Measurements from ENCODE around the gene PPM1J.

GRCh38 chr1:112699425-112700144, 15.5 kb downstream of the PPM1J start:
- TF ChIP-seq BRCA1 (IDR thresholded peaks at IDR 0.05; ENCODE audit: low read depth, low read length) (no peak), PHF8 (conservative IDR thresholded peaks at IDR 0.05; ENCODE audit: low read depth, low read length) (no peak), POLR2A (IDR thresholded peaks at IDR 0.05; ENCODE audit: control extremely low read depth in 1 of 2, low read depth in 2 of 2, low read length in 2 of 2) (no peak), POLR2AphosphoS5 (IDR thresholded peaks at IDR 0.05; ENCODE audit: low read depth, low read length) (no peak), SUZ12 (IDR thresholded peaks at IDR 0.05; ENCODE audit: low read length) (no peak)
- TF ChIP-seq, protein P1, sequence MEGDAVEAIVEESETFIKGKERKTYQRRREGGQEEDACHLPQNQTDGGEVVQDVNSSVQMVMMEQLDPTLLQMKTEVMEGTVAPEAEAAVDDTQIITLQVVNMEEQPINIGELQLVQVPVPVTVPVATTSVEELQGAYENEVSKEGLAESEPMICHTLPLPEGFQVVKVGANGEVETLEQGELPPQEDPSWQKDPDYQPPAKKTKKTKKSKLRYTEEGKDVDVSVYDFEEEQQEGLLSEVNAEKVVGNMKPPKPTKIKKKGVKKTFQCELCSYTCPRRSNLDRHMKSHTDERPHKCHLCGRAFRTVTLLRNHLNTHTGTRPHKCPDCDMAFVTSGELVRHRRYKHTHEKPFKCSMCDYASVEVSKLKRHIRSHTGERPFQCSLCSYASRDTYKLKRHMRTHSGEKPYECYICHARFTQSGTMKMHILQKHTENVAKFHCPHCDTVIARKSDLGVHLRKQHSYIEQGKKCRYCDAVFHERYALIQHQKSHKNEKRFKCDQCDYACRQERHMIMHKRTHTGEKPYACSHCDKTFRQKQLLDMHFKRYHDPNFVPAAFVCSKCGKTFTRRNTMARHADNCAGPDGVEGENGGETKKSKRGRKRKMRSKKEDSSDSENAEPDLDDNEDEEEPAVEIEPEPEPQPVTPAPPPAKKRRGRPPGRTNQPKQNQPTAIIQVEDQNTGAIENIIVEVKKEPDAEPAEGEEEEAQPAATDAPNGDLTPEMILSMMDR (IDR thresholded peaks at IDR 0.05; ENCODE audit: control extremely low read depth in 1 of 3, insufficient read depth in 1 of 3, low read depth in 1 of 3, low read length in 3 of 3): no peak
- TF ChIP-seq, protein P2, sequence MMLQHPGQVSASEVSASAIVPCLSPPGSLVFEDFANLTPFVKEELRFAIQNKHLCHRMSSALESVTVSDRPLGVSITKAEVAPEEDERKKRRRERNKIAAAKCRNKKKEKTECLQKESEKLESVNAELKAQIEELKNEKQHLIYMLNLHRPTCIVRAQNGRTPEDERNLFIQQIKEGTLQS (IDR thresholded peaks at IDR 0.05; ENCODE audit: insufficient read depth, low read depth, low read length): no peak

Measured in H1 (cell line).